Measurements from ENCODE around the gene WDFY3.

Gene WDFY3

DNA sequence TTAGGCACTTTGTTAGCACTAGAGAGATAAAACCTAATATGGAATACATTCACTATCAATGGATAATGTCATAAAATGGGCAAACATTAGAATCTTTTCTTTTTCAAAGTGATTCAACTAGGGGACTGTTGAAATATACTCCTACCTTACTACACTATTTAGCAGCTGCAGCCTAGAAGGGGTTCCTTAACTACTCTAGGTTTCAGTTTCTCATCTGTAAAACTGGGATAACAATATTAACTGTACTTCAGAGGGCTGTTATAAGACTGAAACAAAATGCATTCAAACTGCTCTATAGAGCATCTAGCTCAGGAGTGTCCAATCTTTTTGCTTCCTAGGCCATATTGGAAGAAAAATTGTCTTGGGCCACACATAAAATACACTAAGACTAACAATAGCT, 236.1 kb downstream of the WDFY3 start:
- no peaks in the 10 kb centered on the region for H3K36me3 ChIP-seq (ENCODE audit: control insufficient read depth, insufficient read depth, low read length)
- no peak overlapping the region for H3K4me2 ChIP-seq (ENCODE audit: low read length)
- no peaks in the 10 kb centered on the region for H3K27me3 ChIP-seq (ENCODE audit: control insufficient read depth, insufficient read depth, low read length)
- no peaks in the 10 kb centered on the region for H3K9me3 ChIP-seq (ENCODE audit: control insufficient read depth, low read length)
- H3K4me1 ChIP-seq = no peaks in the 10 kb centered on the region
- H3K9ac ChIP-seq = no peak overlapping the region
- no peak overlapping the region for H3K4me3 ChIP-seq (ENCODE audit: low read depth, low read length)
- TF ChIP-seq, protein P1, sequence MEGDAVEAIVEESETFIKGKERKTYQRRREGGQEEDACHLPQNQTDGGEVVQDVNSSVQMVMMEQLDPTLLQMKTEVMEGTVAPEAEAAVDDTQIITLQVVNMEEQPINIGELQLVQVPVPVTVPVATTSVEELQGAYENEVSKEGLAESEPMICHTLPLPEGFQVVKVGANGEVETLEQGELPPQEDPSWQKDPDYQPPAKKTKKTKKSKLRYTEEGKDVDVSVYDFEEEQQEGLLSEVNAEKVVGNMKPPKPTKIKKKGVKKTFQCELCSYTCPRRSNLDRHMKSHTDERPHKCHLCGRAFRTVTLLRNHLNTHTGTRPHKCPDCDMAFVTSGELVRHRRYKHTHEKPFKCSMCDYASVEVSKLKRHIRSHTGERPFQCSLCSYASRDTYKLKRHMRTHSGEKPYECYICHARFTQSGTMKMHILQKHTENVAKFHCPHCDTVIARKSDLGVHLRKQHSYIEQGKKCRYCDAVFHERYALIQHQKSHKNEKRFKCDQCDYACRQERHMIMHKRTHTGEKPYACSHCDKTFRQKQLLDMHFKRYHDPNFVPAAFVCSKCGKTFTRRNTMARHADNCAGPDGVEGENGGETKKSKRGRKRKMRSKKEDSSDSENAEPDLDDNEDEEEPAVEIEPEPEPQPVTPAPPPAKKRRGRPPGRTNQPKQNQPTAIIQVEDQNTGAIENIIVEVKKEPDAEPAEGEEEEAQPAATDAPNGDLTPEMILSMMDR (IDR thresholded peaks at IDR 0.05) = no peak
- H3K27ac ChIP-seq = no peak overlapping the region
- no peak overlapping the region for H2AFZ ChIP-seq
- H3K79me2 ChIP-seq = no peaks in the 10 kb centered on the region

DNA sequence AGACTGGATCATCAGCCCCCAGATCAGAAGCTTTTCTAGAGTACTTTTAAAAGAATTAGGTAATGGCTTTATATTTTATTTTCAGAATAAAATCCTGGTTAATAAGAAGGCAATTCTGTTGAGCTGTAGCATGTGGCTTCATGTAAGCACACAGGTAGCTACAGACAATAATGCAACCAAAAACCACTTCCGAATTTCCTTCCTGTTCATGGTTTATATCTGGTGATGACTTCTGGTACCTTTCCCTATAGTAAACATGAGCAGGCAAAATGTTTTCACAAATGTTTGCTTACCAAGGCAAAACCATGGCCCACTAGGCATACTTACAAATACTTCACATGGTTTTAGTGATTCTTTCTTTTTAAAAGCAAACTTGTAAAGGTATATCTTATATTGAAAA, 239.0 kb downstream of the WDFY3 start:
- no peak overlapping the region for H2AFZ ChIP-seq
- H3K4me3 ChIP-seq (ENCODE audit: low read depth, low read length) = no peak overlapping the region
- no peaks in the 10 kb centered on the region for H3K9me3 ChIP-seq (ENCODE audit: control insufficient read depth, low read length)
- no peak overlapping the region for H3K27ac ChIP-seq
- no peak overlapping the region for H3K4me2 ChIP-seq (ENCODE audit: low read length)
- no peaks in the 10 kb centered on the region for H3K79me2 ChIP-seq
- H3K9ac ChIP-seq = no peak overlapping the region
- no peaks in the 10 kb centered on the region for H3K27me3 ChIP-seq (ENCODE audit: control insufficient read depth, insufficient read depth, low read length)
- TF ChIP-seq, protein P1 (IDR thresholded peaks at IDR 0.05) = no peak
- H3K36me3 ChIP-seq (ENCODE audit: control insufficient read depth, insufficient read depth, low read length) = no peaks in the 10 kb centered on the region
- H3K4me1 ChIP-seq = no peaks in the 10 kb centered on the region

DNA sequence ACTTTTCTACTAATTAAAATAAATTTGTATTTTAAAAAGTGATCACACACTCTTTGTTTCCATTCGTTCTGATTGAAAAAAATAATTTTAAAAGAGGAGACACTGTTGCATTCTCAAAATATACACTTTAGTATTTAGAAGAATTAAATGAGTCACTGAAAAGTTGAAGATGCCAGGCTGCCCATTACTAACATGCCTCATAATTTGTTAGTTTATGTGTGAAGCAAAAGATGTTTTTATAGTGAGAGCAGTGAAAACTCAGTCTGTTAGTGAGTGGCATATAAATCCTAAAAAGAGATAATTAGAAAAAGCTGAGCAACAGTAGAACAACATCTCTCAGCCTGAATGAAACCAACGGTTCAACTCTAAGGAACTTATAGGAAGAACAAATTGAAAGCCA, 240.1 kb downstream of the WDFY3 start:
- H3K4me2 ChIP-seq (ENCODE audit: low read length) = no peak overlapping the region
- H3K27me3 ChIP-seq (ENCODE audit: control insufficient read depth, insufficient read depth, low read length) = no peaks in the 10 kb centered on the region
- no peak overlapping the region for H3K9ac ChIP-seq
- no peaks in the 10 kb centered on the region for H3K36me3 ChIP-seq (ENCODE audit: control insufficient read depth, insufficient read depth, low read length)
- no peaks in the 10 kb centered on the region for H3K79me2 ChIP-seq
- no peak overlapping the region for H2AFZ ChIP-seq
- H3K9me3 ChIP-seq (ENCODE audit: control insufficient read depth, low read length) = no peaks in the 10 kb centered on the region
- no peak overlapping the region for H3K4me3 ChIP-seq (ENCODE audit: low read depth, low read length)
- H3K27ac ChIP-seq = no peak overlapping the region
- no peaks in the 10 kb centered on the region for H3K4me1 ChIP-seq
- TF ChIP-seq, protein P1 (IDR thresholded peaks at IDR 0.05) = no peak

DNA sequence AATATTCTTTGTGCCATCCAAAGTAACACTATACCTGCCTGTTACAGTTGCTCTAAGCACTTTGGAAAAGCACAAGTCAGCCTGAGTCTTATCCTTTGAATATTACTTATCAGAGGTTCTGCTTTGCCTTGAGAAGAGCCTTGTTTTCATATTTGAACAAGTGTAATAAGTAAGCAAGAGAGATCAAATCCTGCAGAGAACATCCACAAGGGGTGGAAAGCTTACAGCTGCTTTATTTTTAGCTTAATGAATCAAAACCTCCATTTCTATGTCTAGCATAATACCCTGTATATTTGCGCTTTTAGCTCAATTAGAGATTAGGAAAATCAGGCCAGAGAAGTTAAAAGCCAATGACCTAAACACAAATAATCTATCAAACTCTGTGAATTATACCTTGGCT, 243.8 kb downstream of the WDFY3 start:
- Histone ChIP-seq H3K79me2 (no peaks in the 10 kb centered on the region), H3K4me1 (peaks cover 2% of the 10 kb centered on the region), H3K27me3 (ENCODE audit: control insufficient read depth, insufficient read depth, low read length) (no peaks in the 10 kb centered on the region), H3K9ac (no peak overlapping the region), H3K9me3 (ENCODE audit: control insufficient read depth, low read length) (no peaks in the 10 kb centered on the region), H3K36me3 (ENCODE audit: control insufficient read depth, insufficient read depth, low read length) (no peaks in the 10 kb centered on the region), H3K4me2 (ENCODE audit: low read length) (no peak overlapping the region), H2AFZ (no peak overlapping the region), H3K4me3 (ENCODE audit: low read depth, low read length) (no peak overlapping the region), H3K27ac (no peak overlapping the region)
- TF ChIP-seq, protein P1 (IDR thresholded peaks at IDR 0.05) = no peak

DNA sequence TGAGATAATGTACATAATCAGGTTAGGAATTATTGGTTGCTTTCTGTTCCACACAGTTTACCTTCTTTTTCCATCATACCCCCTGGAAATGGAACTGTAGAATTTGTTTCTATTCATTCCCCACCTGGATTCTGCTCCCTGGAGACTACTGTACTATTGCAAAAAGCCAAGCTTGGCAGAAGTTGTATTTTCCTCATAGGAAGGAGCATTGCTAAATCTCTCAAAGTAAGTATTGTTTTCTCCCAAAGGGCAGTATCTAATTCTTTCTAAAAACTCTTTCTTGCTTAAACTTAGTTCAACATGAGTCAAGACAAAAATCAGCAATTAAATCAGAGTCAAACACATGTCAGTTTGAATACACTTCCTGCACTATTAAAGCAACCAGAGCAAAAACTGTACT, 247.4 kb downstream of the WDFY3 start:
- Histone ChIP-seq H2AFZ (no peak overlapping the region), H3K4me2 (ENCODE audit: low read length) (no peak overlapping the region), H3K27ac (no peak overlapping the region), H3K9ac (no peak overlapping the region), H3K79me2 (no peaks in the 10 kb centered on the region), H3K27me3 (ENCODE audit: control insufficient read depth, insufficient read depth, low read length) (no peaks in the 10 kb centered on the region), H3K36me3 (ENCODE audit: control insufficient read depth, insufficient read depth, low read length) (no peaks in the 10 kb centered on the region), H3K9me3 (ENCODE audit: control insufficient read depth, low read length) (no peaks in the 10 kb centered on the region), H3K4me1 (peaks cover 2% of the 10 kb centered on the region), H3K4me3 (ENCODE audit: low read depth, low read length) (no peak overlapping the region)
- TF ChIP-seq, protein P1 (IDR thresholded peaks at IDR 0.05) = no peak
